ENCODE measurements around the gene KBTBD8.

DNA sequence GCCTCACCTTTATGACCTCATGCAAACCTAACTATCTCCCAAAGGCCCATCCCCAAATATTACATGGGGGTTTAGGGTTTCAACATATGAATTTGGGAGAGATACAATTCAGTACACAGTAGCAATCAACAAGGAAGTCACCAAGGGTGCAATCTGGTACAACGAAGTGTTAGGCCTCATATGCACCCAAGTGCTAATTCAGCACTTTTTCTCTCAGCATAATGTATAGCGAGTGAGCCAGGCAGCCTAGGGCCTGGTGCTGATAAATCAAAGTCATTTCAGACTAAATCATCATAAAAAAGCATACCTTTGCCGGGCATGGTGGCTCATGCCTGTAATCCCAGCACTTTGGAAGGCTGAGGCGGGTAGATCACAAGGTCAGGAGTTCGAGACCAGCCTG, 11.7 kb upstream of the KBTBD8 start:
- no peak for TF ChIP-seq POLR2A (IDR thresholded peaks at IDR 0.05)
- TF ChIP-seq, protein P1, sequence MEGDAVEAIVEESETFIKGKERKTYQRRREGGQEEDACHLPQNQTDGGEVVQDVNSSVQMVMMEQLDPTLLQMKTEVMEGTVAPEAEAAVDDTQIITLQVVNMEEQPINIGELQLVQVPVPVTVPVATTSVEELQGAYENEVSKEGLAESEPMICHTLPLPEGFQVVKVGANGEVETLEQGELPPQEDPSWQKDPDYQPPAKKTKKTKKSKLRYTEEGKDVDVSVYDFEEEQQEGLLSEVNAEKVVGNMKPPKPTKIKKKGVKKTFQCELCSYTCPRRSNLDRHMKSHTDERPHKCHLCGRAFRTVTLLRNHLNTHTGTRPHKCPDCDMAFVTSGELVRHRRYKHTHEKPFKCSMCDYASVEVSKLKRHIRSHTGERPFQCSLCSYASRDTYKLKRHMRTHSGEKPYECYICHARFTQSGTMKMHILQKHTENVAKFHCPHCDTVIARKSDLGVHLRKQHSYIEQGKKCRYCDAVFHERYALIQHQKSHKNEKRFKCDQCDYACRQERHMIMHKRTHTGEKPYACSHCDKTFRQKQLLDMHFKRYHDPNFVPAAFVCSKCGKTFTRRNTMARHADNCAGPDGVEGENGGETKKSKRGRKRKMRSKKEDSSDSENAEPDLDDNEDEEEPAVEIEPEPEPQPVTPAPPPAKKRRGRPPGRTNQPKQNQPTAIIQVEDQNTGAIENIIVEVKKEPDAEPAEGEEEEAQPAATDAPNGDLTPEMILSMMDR (IDR thresholded peaks at IDR 0.05), result no peak

Data from transverse colon (tissue), 3 donors.